HG02610 (cell line): ENCODE data around the gene TEX50.
"Not testable (repeated sequence)": the region's sequence is repeated elsewhere in the genome, so short reads cannot be mapped to it uniquely, and the experiment has no call there.

Experiments used
- ATAC-seq: cut with Tn5 transposase; IDR thresholded peaks from one replicate; pipeline ENCODE4 v1.9.1; 2021; ENCODE audit warnings: mild to moderate bottlenecking, moderate library complexity; ENCODE audit not compliant: unreplicated experiment

The TEX50 gene

GRCh38 chr1:173635116-173635515 is at the start of gene TEX50:
TSS of gene TEX50 (plus strand) at chr1:173635338. CDS start at chr1:173635522, 184 bp downstream.
- ATAC-seq: no peak

- ATAC-seq: no peak
Observed at GRCh38 chr1:173590557-173590956, 44.6 kb upstream of the TEX50 start.

GRCh38 chr1:173591138-173591537 is 44.0 kb upstream of the TEX50 start:
- not testable (repeated sequence) for ATAC-seq

DNA sequence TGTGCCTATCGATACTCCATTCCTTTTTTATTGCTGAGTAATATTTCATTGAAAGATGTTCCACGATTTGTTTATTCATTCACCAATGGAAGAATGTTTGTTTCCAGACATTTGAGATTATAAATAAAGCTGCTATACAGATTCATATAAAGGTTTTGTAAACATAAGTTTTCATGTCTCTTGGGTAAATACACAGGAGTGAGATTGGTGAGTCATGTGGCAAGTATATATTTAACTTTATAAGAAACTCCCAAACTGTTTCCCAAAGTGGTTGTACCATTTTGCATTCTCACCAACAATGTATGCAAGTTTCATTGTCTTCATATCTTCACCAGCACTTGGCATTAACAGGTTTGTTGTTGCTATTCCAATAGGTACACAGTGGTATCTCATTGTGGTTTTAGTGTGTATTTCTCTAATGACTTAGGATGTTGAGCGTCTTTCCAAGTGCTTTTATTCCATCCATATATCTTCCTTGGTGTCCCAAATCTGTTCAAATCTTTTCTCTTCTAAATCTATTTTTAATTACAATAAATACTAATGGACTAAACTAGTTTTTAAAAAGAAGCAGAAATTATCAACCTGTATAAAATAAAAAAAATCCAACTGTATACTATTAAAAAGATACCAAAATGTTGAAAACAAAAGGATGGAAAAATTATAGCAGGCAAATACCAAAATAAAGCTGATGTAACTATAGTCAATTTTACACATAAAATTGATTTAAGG is 38.9 kb upstream of the TEX50 start:
- ATAC-seq: no peak

GRCh38 chr1:173601588-173601987 is 33.5 kb upstream of the TEX50 start:
- peak; percentile 59 for ATAC-seq

DNA sequence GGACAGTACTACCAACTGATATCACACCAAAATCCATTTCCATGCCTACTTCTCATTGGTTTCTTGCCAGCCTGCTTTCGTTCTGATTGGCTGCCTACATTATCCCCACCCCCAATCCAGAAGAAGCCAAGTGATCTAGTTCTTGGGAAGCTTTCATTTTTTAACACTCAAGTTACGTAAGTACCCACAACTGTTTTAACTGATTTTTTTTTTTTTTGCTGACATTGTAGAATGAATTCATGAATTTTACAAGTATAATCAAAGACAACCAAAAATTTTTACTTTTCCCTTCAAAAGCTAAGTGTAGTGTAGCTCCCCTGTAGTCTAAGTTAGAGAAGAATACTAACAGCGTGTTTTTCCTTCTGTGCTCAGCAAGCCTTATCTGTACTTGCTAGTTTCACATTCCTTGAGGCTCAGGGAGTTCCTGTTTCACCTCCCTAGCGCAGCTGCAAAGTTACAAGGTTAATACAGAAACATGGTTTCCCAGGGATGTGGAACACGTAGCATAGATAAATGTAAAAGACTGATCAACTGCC is 32.0 kb upstream of the TEX50 start, which contains the start of gene SLC9C2:
TSS of gene SLC9C2 (minus strand) at position 17 of the 536 bp plus-strand sequence. CDS start 1,296 bp downstream, outside the sequence.
- ATAC-seq: no peak

DNA sequence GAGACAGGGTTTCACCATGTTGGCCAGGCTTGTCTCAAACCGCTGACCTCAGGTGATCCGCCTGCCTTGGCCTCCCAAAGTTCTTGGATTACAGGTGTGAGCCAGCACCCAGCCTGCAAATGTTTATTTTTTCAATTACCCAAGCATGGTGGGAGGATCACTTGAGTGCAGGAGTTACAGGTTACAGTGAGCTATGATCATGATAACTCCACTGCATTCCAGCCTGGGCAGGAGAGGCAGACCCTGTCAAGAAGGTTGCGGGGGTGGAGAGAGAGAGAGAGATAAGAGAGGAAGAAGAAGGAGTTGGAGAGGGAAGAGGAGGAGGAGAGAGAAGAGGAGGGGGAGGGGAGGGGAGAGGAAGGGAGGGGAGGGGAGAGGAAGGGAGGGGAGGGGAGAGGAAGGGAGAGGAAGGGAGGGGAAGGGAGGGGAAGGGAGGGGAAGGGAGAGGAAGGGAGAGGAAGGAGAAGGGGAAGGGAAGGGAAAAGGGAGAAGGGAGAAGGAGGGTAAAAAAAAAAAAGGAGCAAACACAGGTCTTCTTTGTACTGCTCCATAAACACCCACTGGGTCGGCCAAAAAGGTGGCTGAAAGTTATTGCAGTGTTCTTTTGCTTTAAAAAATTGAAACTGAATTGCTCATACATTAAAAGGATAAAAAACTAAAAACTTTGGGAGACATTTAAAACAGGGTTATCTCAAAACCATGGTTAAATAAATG is 26.5 kb upstream of the TEX50 start:
- ATAC-seq: no peak

DNA sequence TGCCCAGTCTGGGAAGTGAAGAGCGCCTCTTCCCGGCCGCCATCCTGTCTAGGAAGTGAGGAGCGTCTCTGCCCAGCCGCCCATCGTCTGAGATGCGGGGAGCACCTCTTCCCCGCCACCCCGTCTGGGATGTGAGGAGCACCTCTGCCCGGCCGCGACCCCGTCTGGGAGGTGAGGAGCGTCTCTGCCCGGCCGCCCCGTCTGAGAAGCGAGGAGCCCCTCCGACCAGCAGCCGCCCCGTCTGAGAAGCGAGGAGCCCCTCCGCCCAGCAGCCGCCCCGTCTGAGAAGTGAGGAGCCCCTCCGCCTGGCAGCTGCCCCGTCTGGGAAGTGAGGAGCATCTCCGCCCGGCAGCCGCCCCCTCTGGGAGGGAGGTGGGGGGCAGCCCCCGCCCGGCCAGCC is 22.1 kb upstream of the TEX50 start:
- ATAC-seq: not testable (repeated sequence)

DNA sequence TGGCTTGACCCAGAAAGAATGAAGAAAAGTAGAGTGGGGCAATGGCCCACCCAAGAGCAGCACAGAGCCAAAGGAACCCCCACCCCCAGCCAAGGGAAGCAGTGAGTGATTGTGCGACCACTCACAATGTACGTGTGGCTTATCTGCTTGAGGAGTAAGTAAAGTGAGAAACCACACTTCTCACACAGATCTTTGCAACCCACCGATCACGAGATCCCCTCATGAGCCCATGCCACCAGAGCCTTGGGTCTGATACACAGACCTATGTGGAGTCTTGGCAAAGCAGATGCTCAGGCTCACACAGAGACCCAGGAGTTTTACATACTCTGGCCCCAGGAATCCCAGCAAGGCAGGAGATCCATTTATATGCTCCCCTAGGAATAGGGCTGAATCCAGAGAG is 18.3 kb upstream of the TEX50 start:
- no peak for ATAC-seq

GRCh38 chr1:173627269-173627668 is 7.9 kb upstream of the TEX50 start:
- no peak for ATAC-seq

DNA sequence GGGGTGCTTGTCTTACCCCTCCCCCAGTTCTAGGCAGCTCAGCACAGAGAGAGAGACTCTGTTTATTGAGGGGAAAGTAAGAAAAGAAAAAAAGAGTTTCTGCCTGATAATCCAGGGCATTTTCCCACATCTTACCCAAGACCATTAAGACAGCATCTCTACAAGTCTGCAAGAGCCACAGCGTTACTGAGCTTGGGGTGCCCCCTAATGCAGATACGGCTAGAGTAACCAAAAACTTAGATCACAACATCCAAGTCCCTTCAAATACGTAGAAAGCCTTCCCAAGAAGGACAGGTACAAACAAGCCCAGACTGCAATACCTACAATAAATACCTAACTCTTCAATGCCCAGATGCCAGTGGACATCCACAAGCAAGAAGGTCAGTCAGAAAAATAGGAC is 6.2 kb upstream of the TEX50 start:
- no peak for ATAC-seq

DNA sequence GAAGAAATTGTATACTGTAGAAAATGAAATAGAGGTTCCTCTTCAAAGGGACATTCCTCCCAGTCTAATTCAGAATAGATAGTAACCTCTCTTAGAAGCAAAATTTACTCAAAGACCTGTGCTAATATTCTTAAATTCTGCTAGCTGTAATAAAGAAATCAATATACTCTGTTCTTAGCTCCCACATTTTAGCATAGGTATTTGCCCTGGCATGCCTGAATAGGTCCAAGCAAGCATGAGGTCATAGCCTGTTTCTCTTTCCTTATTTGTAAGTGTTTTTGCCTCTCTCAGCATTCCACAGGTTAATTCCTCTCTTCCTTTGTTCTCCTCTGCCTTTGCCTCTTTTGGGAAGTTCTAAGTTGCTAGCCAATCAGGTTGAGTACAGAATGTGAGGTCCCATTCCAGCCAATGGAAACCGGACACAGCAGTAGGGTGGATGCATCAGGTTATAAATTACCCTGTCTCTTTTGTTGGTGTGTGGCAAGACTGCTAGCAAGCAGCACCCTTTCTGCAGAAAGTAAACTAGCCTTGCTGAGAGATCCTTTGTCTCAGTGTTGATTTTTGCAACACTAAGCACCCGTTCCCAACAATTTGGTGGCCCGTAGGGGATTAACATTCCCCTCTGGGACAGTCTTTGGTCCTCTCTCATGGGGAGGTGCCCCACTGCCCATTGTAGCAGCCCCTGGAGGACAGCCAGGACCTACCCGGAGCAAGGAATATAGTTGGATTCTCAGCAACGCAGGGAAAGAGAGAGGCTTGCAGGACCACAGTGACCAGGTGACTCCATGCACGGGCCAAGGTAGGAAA is 2.3 kb downstream of the TEX50 start:
- not testable (repeated sequence) for ATAC-seq

GRCh38 chr1:173638043-173639021 is 3.2 kb downstream of the TEX50 start:
- no peak for ATAC-seq

- no peak for ATAC-seq
Observed at GRCh38 chr1:173639102-173639501, 4.0 kb downstream of the TEX50 start.

DNA sequence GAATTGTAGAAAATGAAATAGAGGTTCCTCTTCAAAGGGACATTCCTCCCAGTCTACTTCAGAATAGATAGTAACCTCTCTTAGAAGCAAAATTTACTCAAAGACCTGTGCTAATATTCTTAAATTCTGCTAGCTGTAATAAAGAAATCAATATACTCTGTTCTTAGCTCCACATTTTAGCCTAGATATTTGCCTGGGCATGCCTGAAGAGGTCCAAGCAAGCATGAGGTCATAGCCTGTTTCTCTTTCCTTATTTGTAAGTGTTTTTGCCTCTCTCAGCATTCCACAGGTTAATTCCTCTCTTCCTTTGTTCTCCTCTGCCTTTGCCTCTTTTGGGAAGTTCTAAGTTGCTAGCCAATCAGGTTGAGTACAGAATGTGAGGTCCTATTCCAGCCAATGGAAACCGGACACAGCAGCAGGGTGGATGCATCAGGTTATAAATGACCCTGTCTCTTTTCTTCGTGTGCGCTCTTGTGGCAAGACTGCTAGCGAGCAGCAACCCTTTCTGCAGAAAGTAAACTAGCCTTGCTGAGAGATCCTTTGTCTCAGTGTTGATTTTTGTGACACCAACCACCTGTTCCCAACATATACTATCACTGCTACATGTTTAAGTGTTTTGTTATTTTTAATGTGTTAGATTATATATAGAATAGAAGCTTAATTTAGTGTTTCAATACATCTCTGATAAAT is 7.5 kb downstream of the TEX50 start:
- not testable (repeated sequence) for ATAC-seq

- ATAC-seq: no peak
Observed at GRCh38 chr1:173646656-173647055, 11.5 kb downstream of the TEX50 start.

DNA sequence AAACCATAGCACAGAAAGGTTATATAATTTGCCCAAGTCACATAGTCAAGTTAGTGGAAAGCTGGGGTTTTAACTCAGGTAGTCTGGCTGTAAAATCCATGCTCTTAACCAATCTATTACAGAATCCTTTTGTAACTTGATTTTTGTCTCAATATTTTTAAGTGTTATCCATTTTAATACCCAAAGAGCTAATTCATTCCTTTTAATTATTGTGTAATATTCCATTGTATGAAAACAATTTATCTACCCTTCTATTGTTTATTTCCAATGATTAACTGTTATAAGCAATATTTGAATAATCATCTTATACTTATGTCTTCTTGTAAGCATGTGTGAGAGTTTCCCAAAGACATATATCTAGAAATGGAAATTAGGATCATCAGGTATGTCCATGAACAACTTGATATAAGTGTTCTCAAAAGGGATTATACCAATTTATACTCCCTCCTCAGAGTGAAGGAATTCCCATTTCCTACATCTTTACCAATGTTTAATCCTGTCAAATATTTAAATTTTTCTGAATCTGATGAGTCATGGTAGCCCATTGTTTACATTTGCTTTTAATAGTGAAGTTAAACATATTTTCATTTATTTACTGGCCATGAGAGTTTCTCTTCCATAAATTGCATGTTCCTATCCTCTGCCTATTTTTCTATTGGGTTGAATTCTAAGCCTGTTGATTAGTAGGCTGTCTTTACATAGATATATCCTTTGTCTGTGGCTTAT is 13.9 kb downstream of the TEX50 start:
- ATAC-seq: no peak

GRCh38 chr1:173660306-173660705 is 25.2 kb downstream of the TEX50 start:
- ATAC-seq: no peak

DNA sequence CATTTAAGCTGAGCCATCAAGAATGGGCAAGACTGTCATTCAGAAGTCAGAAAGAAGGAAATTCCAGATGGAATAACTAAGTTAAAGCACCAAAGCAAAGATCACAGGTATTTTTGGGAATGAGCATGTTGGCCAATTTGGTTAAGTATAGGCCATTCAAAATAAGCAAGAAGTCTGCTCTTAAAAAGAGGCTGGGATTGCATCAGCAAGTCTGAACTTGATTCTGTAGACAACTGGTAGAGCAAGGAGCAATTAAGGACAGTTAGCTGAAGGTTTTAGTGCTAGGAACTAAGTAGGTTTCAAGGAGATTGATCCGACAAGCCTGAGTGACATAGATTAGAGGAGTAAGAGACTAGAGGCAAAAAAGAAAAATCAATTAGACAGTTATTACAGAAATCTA is 26.1 kb downstream of the TEX50 start:
- ATAC-seq: no peak
